ENCODE results near the gene TNP1. TPM values are rescaled to one million over a fixed set of nuclear protein-coding genes. Genes with fewer than 3 reads are reported as not detected.

The TNP1 gene
- total RNA-seq, 6 donors from 2014 or later: not detected

DNA sequence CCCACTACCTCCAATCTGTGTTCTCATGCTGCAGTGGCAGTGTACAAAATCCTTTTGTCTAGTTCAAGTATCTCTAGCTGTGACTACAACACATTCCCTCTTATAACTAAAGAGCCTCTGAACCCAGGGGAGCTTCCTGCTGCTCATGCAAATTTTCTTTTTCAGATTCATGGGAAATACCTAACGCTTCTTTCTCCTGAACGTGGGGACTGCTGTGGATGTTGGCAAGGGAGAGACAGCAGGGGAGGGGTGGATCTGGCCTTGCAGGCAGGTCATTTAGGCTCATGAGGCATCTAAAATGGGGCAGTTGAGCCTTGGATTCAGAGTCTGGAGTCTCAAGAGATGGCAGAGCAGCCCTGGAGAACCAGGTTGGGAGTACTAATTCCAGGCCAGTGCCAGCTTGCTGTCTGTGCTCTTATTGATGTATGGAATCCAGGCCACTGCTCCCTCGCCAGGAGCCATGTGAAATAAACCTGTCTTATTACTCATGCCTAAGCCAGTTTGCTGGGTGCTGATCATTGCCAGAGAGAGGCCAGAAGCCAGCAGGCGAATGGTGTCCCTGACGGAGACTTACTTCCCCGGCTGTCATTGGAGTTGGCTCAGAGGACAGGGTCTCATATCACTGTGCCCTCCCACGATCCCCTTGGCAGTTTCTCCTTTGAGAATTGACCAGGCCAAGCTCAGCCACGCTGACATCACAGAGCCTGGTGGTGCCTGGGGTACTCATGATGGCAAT lies 29.2 kb upstream of the TNP1 start:
- H3K27ac ChIP-seq: no peak overlapping the region
- TF ChIP-seq, protein P1, sequence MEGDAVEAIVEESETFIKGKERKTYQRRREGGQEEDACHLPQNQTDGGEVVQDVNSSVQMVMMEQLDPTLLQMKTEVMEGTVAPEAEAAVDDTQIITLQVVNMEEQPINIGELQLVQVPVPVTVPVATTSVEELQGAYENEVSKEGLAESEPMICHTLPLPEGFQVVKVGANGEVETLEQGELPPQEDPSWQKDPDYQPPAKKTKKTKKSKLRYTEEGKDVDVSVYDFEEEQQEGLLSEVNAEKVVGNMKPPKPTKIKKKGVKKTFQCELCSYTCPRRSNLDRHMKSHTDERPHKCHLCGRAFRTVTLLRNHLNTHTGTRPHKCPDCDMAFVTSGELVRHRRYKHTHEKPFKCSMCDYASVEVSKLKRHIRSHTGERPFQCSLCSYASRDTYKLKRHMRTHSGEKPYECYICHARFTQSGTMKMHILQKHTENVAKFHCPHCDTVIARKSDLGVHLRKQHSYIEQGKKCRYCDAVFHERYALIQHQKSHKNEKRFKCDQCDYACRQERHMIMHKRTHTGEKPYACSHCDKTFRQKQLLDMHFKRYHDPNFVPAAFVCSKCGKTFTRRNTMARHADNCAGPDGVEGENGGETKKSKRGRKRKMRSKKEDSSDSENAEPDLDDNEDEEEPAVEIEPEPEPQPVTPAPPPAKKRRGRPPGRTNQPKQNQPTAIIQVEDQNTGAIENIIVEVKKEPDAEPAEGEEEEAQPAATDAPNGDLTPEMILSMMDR (IDR thresholded peaks at IDR 0.05): no peak
- no peak for TF ChIP-seq POLR2A (IDR thresholded peaks at IDR 0.05)
- TF ChIP-seq POLR2AphosphoS5 (IDR thresholded peaks at IDR 0.05): no peak
- TF ChIP-seq EP300 (IDR thresholded peaks at IDR 0.05): no peak
- ATAC-seq (ENCODE audit: low FRiP score in 2 of 2): no peak

DNA sequence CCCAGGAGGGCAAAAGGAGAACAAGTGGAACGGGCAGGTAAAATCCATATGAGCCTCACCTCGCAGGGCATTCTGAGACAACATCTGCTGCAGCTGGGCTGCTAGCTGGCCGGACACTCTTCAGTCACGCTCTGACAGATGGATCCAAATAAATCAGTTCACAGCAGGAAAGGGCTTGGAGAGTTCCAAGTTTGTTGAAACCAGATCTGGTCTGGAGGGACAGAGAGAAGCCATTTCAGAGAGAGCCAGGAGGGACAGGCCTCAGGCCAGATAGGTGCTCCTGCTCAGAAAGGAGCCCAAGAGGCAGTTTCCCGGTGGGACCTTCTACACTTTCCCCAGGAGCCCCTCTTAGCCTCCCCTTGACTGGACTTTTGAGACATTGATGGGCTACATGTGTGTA lies 28.2 kb upstream of the TNP1 start:
- 80 to 82% methylated on average over 5 of the region's 5 CpGs for WGBS, 2 donors
- ATAC-seq (ENCODE audit: low FRiP score in 2 of 2): no peak

More for the DNA sequence above, 29.2 kb upstream of the TNP1 start:
- H3K4me3 ChIP-seq: no peak overlapping the region
- 83 to 88% methylated on average over 7 to 8 of the region's 8 CpGs for WGBS, 2 donors
- H3K4me1 ChIP-seq: no peaks in the 10 kb centered on the region
- H3K9me3 ChIP-seq: no peaks in the 10 kb centered on the region
- H3K27me3 ChIP-seq: no peaks in the 10 kb centered on the region
- DNase-seq: no peak
- no peaks in the 10 kb centered on the region for H3K36me3 ChIP-seq

DNA sequence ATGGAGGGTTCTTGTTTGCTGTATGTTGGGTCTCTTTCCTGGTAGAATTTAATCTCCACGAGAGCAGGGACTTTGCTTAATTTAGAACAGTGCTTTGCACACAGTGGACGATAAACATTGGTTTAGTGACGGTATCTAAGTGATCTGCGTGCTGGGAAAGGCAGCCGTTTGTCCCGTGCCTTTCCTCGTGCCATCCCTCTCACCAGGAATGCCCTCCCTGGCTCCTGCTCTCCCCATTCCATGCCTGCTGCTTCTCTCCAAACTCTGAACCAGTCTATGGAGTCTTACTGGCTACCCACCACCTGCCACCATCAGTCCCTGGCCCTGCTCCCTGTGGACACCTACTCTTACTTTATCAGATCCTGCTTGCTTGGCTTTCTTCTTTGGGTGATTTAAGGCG lies 27.3 kb upstream of the TNP1 start:
- Histone ChIP-seq H3K9me3 (no peaks in the 10 kb centered on the region), H3K27me3 (no peaks in the 10 kb centered on the region), H3K4me1 (no peaks in the 10 kb centered on the region), H3K36me3 (no peaks in the 10 kb centered on the region), H3K27ac (no peak overlapping the region), H3K4me3 (no peak overlapping the region)
- TF ChIP-seq, protein P1 (IDR thresholded peaks at IDR 0.05): no peak
- TF ChIP-seq POLR2AphosphoS5 (IDR thresholded peaks at IDR 0.05): no peak
- TF ChIP-seq EP300 (IDR thresholded peaks at IDR 0.05): no peak
- no peak for TF ChIP-seq POLR2A (IDR thresholded peaks at IDR 0.05)
- ATAC-seq (ENCODE audit: low FRiP score in 2 of 2) (no peak), DNase-seq (no peak)
- 75 to 84% methylated on average over 8 of the region's 8 CpGs for whole genome bisulfite sequencing, 2 donors

More for the DNA sequence above, 28.2 kb upstream of the TNP1 start:
- Histone ChIP-seq H3K36me3 (no peaks in the 10 kb centered on the region), H3K27ac (no peak overlapping the region), H3K9me3 (no peaks in the 10 kb centered on the region), H3K4me3 (no peak overlapping the region), H3K27me3 (no peaks in the 10 kb centered on the region), H3K4me1 (no peaks in the 10 kb centered on the region)
- DNase-seq: no peak
- TF ChIP-seq POLR2AphosphoS5 (IDR thresholded peaks at IDR 0.05): no peak
- TF ChIP-seq, protein P1 (IDR thresholded peaks at IDR 0.05): no peak
- TF ChIP-seq POLR2A (IDR thresholded peaks at IDR 0.05): no peak
- no peak for TF ChIP-seq EP300 (IDR thresholded peaks at IDR 0.05)

DNA sequence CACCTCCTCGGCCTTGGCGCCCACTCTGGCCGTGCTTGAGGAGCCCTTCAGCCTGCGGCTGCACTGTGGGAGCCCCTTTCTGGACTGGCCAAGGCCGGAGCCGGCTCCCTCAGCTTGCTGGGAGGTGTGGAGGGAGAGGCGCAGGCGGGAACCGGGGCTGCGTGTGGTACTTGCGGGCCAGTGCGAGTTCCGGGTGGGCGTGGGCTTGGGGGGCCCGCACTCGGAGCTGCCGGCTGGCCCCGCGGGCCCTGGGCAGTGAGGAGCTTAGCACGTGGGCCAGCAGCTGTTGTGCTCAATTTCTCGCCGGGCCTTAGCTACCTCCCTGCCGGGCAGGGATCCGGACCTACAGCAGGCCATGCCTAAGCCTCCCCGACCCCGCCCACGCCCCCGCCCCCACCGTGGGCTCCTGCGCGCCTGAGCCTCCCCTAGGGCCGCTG lies 25.3 kb upstream of the TNP1 start:
- Histone ChIP-seq H3K36me3 (no peaks in the 10 kb centered on the region), H3K27ac (no peak overlapping the region), H3K4me3 (no peak overlapping the region), H3K4me1 (no peaks in the 10 kb centered on the region), H3K9me3 (no peaks in the 10 kb centered on the region), H3K27me3 (no peaks in the 10 kb centered on the region)
- DNase-seq (peak in 1 of 2 donors; percentile 73), ATAC-seq (ENCODE audit: low FRiP score in 2 of 2) (no peak)
- WGBS, 2 donors: 93% methylated on average over 10 of the region's 32 CpGs; no CpG with 5 or more reads in 1 of the 2 donors
- TF ChIP-seq, protein P1 (IDR thresholded peaks at IDR 0.05): no peak
- TF ChIP-seq EP300 (IDR thresholded peaks at IDR 0.05) (no peak), POLR2A (IDR thresholded peaks at IDR 0.05) (no peak), POLR2AphosphoS5 (IDR thresholded peaks at IDR 0.05) (no peak)

DNA sequence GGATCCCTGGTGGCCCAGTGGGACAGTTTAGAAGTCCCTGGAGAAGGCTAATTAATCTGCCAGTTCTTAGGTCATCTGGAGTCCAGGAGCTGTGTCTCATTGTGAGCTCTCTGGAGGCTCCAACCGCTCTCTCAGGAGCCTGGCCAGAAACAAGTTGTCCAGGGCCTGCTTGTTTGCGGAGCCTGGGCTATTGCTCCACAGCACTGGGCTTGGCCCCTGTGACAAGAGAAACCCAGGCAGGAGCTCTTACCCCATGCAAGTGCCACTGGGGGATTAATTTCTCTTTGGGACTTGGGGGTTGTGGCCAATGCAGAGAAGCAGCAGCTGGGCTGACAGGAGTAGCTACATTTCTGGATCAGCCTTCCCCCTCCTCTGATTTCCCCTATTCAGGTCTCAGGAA lies 24.5 kb upstream of the TNP1 start:
- H3K9me3 ChIP-seq: no peaks in the 10 kb centered on the region
- no peak for ATAC-seq (ENCODE audit: low FRiP score in 2 of 2)
- H3K36me3 ChIP-seq: no peaks in the 10 kb centered on the region
- WGBS, 2 donors: 93 to 100% methylated on average over 1 to 2 of the region's 2 CpGs
- H3K27me3 ChIP-seq: no peaks in the 10 kb centered on the region
- no peak for TF ChIP-seq POLR2A (IDR thresholded peaks at IDR 0.05)
- TF ChIP-seq, protein P1 (IDR thresholded peaks at IDR 0.05): no peak
- no peak for TF ChIP-seq EP300 (IDR thresholded peaks at IDR 0.05)
- no peak for TF ChIP-seq POLR2AphosphoS5 (IDR thresholded peaks at IDR 0.05)
- no peaks in the 10 kb centered on the region for H3K4me1 ChIP-seq
- H3K27ac ChIP-seq: no peak overlapping the region
- no peak overlapping the region for H3K4me3 ChIP-seq
- no peak for DNase-seq

All from upper lobe of left lung (tissue), 6 donors.